PC-3 (cell line): ENCODE results near the gene OSBPL7.

Experiments used
- EZH2 ChIP-seq: fragments of 300-600 bp; sonication (generic); IDR thresholded peaks from one replicate; pipeline ENCODE4 v1.6.1; 2017; ENCODE audit warnings: antibody characterized with exemption, mild to moderate bottlenecking, low read length; ENCODE audit not compliant: unreplicated experiment
- EZH2phosphoT487 ChIP-seq: fragments of 300-600 bp; sonication (generic); IDR thresholded peaks from 2 replicates; pipeline ENCODE4 v1.6.1; 2018; ENCODE audit warnings: mild to moderate bottlenecking, antibody characterized with exemption, low read length, borderline replicate concordance
- TF ChIP-seq, protein P1 (sequence below): fragments of 300-600 bp; sonication (generic); conservative IDR thresholded peaks from 2 replicates; pipeline ENCODE4 v1.5.1; 2017; ENCODE audit warnings: antibody characterized with exemption, low read depth, mild to moderate bottlenecking, low read length

DNA sequence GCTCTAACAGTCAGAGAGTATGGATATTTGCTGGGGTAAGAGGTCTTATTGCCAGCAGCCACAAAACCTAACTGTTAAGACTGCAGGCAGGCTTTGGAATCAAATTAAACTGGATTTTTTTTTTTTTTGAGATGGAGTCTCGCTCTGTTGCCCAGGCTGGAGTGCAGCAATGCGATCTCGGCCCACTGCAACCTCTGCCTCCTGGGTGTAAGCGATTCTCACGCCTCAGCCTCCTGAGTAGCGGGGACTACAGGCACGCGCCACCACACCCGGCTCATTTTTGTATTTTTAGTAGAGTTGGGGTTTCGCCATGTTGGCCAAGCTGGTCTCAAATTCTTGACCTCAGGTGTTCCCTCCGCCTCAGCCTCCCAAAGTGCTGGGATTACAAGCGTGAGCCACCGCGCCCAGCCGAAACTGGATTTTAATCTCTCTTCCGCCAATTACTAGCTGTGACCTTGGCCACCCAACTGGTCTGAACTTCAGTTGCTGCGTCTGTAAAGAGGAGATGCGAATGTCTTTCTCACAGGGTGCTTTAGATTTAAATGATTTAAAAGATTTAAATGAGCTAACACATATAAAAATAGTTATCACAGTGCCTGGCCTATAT, 8.9 kb upstream of the OSBPL7 start:
- TF ChIP-seq, protein P1, sequence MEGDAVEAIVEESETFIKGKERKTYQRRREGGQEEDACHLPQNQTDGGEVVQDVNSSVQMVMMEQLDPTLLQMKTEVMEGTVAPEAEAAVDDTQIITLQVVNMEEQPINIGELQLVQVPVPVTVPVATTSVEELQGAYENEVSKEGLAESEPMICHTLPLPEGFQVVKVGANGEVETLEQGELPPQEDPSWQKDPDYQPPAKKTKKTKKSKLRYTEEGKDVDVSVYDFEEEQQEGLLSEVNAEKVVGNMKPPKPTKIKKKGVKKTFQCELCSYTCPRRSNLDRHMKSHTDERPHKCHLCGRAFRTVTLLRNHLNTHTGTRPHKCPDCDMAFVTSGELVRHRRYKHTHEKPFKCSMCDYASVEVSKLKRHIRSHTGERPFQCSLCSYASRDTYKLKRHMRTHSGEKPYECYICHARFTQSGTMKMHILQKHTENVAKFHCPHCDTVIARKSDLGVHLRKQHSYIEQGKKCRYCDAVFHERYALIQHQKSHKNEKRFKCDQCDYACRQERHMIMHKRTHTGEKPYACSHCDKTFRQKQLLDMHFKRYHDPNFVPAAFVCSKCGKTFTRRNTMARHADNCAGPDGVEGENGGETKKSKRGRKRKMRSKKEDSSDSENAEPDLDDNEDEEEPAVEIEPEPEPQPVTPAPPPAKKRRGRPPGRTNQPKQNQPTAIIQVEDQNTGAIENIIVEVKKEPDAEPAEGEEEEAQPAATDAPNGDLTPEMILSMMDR, result no peak
- no peak for TF ChIP-seq EZH2phosphoT487
- TF ChIP-seq EZH2, result no peak
